ENCODE data around the gene KCNMB2. TPM values are rescaled to one million over a fixed set of nuclear protein-coding genes. Genes with fewer than 3 reads are reported as not detected.

The KCNMB2 gene
- total and polyA plus RNA-seq, 8 donors = 0.48 to 3.7 (median 1.8) TPM; not detected in 4

DNA sequence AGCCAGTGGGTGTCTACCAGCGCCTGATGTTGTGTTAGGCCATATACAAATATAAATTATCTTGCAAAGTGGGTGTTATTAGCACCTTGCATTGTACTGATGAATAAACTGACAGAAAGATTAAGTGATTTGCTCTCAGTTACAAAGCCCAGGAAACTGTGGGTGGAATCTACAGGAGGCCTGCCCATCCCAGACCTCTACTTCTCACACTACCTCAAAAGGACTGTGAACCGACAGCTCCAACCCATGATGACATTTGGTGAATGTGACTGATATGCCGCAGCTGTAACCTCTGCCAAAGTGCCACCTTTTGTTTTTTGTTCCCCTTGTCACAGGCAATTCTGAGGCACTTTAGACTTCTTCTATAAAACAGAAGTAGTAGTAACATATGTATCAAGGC lies 43.7 kb upstream of the KCNMB2 start:
- Histone ChIP-seq H3K4me1 (no peaks in the 10 kb centered on the region), H3K9me3 (peaks cover 0 to 7% (median 0%) of the 10 kb centered on the region in 4 donors), H3K4me3 (no peak overlapping the region), H3K36me3 (no peaks in the 10 kb centered on the region), H3K27me3 (no peaks in the 10 kb centered on the region), H3K27ac (no peak overlapping the region)
- 43 to 77% (median 57%) methylated on average over 3 of the region's 3 CpGs for WGBS, 5 donors
- TF ChIP-seq, protein P1, sequence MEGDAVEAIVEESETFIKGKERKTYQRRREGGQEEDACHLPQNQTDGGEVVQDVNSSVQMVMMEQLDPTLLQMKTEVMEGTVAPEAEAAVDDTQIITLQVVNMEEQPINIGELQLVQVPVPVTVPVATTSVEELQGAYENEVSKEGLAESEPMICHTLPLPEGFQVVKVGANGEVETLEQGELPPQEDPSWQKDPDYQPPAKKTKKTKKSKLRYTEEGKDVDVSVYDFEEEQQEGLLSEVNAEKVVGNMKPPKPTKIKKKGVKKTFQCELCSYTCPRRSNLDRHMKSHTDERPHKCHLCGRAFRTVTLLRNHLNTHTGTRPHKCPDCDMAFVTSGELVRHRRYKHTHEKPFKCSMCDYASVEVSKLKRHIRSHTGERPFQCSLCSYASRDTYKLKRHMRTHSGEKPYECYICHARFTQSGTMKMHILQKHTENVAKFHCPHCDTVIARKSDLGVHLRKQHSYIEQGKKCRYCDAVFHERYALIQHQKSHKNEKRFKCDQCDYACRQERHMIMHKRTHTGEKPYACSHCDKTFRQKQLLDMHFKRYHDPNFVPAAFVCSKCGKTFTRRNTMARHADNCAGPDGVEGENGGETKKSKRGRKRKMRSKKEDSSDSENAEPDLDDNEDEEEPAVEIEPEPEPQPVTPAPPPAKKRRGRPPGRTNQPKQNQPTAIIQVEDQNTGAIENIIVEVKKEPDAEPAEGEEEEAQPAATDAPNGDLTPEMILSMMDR (IDR thresholded peaks at IDR 0.05) = no peak
- TF ChIP-seq EP300 (IDR thresholded peaks at IDR 0.05) (no peak), POLR2AphosphoS5 (IDR thresholded peaks at IDR 0.05) (no peak), POLR2A (IDR thresholded peaks at IDR 0.05) (no peak)
- no peak for DNase-seq
- intact Hi-C loops (cut with DNase I; ENCODE audit: low total_unique reads) = no loop called here

GRCh38 chr3:178494386-178494785 lies 41.9 kb upstream of the KCNMB2 start:
- peaks cover 0 to 7% (median 0%) of the 10 kb centered on the region in 4 donors for H3K9me3 ChIP-seq
- intact Hi-C loops (cut with DNase I; ENCODE audit: low total_unique reads) = no loop called here
- no peak overlapping the region for H3K27ac ChIP-seq
- no peaks in the 10 kb centered on the region for H3K36me3 ChIP-seq
- DNase-seq = no peak
- no peaks in the 10 kb centered on the region for H3K27me3 ChIP-seq
- no peaks in the 10 kb centered on the region for H3K4me1 ChIP-seq
- H3K4me3 ChIP-seq = no peak overlapping the region
- TF ChIP-seq POLR2AphosphoS5 (IDR thresholded peaks at IDR 0.05) (no peak), POLR2A (IDR thresholded peaks at IDR 0.05) (no peak), EP300 (IDR thresholded peaks at IDR 0.05) (no peak)
- TF ChIP-seq, protein P1 (IDR thresholded peaks at IDR 0.05) = no peak
- WGBS, 5 donors = 68 to 79% (median 76%) methylated on average over 6 of the region's 6 CpGs

- no peaks in the 10 kb centered on the region for H3K36me3 ChIP-seq
- DNase-seq = no peak
- TF ChIP-seq POLR2A (IDR thresholded peaks at IDR 0.05) = no peak
- no peak overlapping the region for H3K4me3 ChIP-seq
- no peak overlapping the region for H3K27ac ChIP-seq
- H3K27me3 ChIP-seq = no peaks in the 10 kb centered on the region
- H3K9me3 ChIP-seq = peaks cover 0 to 7% (median 0%) of the 10 kb centered on the region in 4 donors
- no peaks in the 10 kb centered on the region for H3K4me1 ChIP-seq
- intact Hi-C loops (cut with DNase I; ENCODE audit: low total_unique reads) = no loop called here
- 96 to 100% (median 100%) methylated on average over 1 of the region's 1 CpG for WGBS, 5 donors
Measured at GRCh38 chr3:178496911-178497310, 39.3 kb upstream of the KCNMB2 start.

GRCh38 chr3:178498871-178499270 lies 37.4 kb upstream of the KCNMB2 start:
- Histone ChIP-seq H3K4me3 (no peak overlapping the region), H3K36me3 (no peaks in the 10 kb centered on the region), H3K27ac (no peak overlapping the region), H3K4me1 (no peaks in the 10 kb centered on the region), H3K9me3 (peaks cover 0 to 7% (median 0%) of the 10 kb centered on the region in 4 donors), H3K27me3 (no peaks in the 10 kb centered on the region)
- WGBS, 5 donors = 59 to 80% (median 68%) methylated on average over 2 of the region's 2 CpGs
- no peak for DNase-seq
- intact Hi-C loops (cut with DNase I; ENCODE audit: low total_unique reads) = no loop called here
- TF ChIP-seq POLR2A (IDR thresholded peaks at IDR 0.05) = no peak
- TF ChIP-seq, protein P1 (IDR thresholded peaks at IDR 0.05) = no peak
- TF ChIP-seq POLR2AphosphoS5 (IDR thresholded peaks at IDR 0.05) = no peak
- no peak for TF ChIP-seq EP300 (IDR thresholded peaks at IDR 0.05)

DNA sequence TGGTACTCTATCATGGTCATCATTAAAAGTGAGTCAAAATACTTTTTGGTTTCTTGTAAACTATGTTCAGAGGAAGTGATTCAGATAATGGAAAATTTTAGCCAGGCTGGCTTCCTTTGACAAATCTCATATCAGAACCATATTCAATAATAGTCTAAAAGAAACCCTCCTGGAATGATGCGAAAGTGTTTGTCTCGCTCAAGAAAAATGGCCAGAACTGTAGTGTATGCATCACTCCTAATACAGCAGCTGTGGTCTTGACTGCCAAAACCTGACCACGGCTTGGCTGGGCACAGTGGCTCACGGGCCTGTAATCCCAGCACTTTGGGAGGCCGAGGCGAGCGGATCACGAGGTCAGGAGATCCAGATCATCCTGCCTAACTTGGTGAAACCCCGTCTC lies 35.6 kb upstream of the KCNMB2 start:
- DNase-seq = no peak
- TF ChIP-seq POLR2AphosphoS5 (IDR thresholded peaks at IDR 0.05) = no peak
- TF ChIP-seq POLR2A (IDR thresholded peaks at IDR 0.05) = no peak
- no peak for TF ChIP-seq EP300 (IDR thresholded peaks at IDR 0.05)
- TF ChIP-seq, protein P1 (IDR thresholded peaks at IDR 0.05) = no peak
- Histone ChIP-seq H3K27me3 (no peaks in the 10 kb centered on the region), H3K27ac (no peak overlapping the region), H3K36me3 (no peaks in the 10 kb centered on the region), H3K4me1 (no peaks in the 10 kb centered on the region), H3K4me3 (no peak overlapping the region), H3K9me3 (peaks cover 0 to 7% (median 0%) of the 10 kb centered on the region in 4 donors)
- intact Hi-C loops (cut with DNase I; ENCODE audit: low total_unique reads) = no loop called here
- WGBS, 5 donors = 81 to 95% (median 92%) methylated on average over 9 of the region's 9 CpGs

All from stomach (tissue), 9 donors.